WI38 (cell line): ENCODE measurements around the gene STIM1.

Experiments
- H3K4me3 ChIP-seq: 2 replicates; pipeline ENCODE4 v1.5.1; 2011; ENCODE audit warnings: low read depth, mild to moderate bottlenecking, control low read depth, low read length
- TF ChIP-seq, protein P1 (sequence below): IDR thresholded peaks from 2 replicates; pipeline ENCODE4 v1.5.1; 2012; ENCODE audit warnings: low read depth, mild to moderate bottlenecking, control low read depth, low read length

Gene STIM1

GRCh38 chr11:4026389-4026788 is 170.9 kb downstream of the STIM1 start:
- TF ChIP-seq, protein P1, sequence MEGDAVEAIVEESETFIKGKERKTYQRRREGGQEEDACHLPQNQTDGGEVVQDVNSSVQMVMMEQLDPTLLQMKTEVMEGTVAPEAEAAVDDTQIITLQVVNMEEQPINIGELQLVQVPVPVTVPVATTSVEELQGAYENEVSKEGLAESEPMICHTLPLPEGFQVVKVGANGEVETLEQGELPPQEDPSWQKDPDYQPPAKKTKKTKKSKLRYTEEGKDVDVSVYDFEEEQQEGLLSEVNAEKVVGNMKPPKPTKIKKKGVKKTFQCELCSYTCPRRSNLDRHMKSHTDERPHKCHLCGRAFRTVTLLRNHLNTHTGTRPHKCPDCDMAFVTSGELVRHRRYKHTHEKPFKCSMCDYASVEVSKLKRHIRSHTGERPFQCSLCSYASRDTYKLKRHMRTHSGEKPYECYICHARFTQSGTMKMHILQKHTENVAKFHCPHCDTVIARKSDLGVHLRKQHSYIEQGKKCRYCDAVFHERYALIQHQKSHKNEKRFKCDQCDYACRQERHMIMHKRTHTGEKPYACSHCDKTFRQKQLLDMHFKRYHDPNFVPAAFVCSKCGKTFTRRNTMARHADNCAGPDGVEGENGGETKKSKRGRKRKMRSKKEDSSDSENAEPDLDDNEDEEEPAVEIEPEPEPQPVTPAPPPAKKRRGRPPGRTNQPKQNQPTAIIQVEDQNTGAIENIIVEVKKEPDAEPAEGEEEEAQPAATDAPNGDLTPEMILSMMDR: no peak
- H3K4me3 ChIP-seq: no peak overlapping the region

- TF ChIP-seq, protein P1: no peak
- H3K4me3 ChIP-seq: no peak overlapping the region
These were observed 172.3 kb downstream of the STIM1 start for GRCh38 chr11:4027746-4028145.

- H3K4me3 ChIP-seq: no peak overlapping the region
- TF ChIP-seq, protein P1: no peak
These were observed 174.7 kb downstream of the STIM1 start for GRCh38 chr11:4030197-4030596.

GRCh38 chr11:4032097-4032496 is 176.6 kb downstream of the STIM1 start:
- TF ChIP-seq, protein P1: no peak
- no peak overlapping the region for H3K4me3 ChIP-seq

- TF ChIP-seq, protein P1: no peak
- no peak overlapping the region for H3K4me3 ChIP-seq
These were observed 180.5 kb downstream of the STIM1 start for GRCh38 chr11:4035985-4036384.

GRCh38 chr11:4039011-4039410 is 183.5 kb downstream of the STIM1 start:
- no peak overlapping the region for H3K4me3 ChIP-seq
- TF ChIP-seq, protein P1: no peak

DNA sequence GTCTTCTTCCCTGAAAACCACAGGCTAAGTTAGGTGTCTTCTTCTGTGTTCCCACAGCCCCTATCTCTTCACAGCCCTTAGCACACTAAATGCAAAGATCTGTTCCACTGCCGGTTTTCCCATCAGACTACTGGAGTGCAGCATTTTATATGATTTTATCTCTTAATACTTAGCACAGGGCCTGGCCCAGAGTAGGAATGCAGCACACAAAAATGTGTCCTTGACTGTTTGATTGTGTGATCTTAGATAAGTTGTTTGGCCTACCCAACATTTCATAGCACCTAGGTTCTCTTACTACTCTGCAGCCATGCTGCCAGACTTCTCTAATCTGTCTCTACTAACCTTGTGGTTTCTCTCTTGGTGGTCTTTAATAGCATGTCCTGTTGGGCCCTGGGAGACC is 185.0 kb downstream of the STIM1 start:
- TF ChIP-seq, protein P1: no peak

More for the DNA sequence above, 185.0 kb downstream of the STIM1 start:
- no peak overlapping the region for H3K4me3 ChIP-seq
